SJSA1 (cell line): ENCODE results near the gene ABRAXAS1. TPM values are rescaled to one million over a fixed set of nuclear protein-coding genes. Genes with fewer than 3 reads are reported as not detected.

Experiments
- DNase-seq, 2 experiments: peaks; one replicate each; pipeline ENCODE4 v3.0.0-alpha.2; 2015 to 2020; ENCODE audit warnings: low spot score in 2 of 2, low read depth in 1 of 2
- H3K27ac ChIP-seq: fragments of 250-450 bp; sonication (Bioruptor Pico); 2 replicates; pipeline ENCODE4 v1.5.1; 2020; ENCODE audit warnings: mild to moderate bottlenecking, moderate library complexity
- H3K27me3 ChIP-seq: fragments of 250-450 bp; sonication (Bioruptor Pico); replicated peaks from 2 replicates; pipeline ENCODE4 v1.5.1; 2020; ENCODE audit warnings: mild to moderate bottlenecking, moderate library complexity
- H3K36me3 ChIP-seq: fragments of 250-450 bp; sonication (Bioruptor Pico); 2 replicates; pipeline ENCODE4 v1.5.1; 2020; ENCODE audit warnings: mild to moderate bottlenecking
- H3K4me1 ChIP-seq: fragments of 250-450 bp; sonication (Bioruptor Pico); replicated peaks from 2 replicates; pipeline ENCODE4 v1.6.1; 2021; ENCODE audit warnings: mild to moderate bottlenecking
- H3K4me3 ChIP-seq: fragments of 250-450 bp; sonication (Bioruptor Pico); 2 replicates; pipeline ENCODE4 v1.5.1; 2020; ENCODE audit warnings: mild to moderate bottlenecking
- H3K9me3 ChIP-seq: fragments of 250-450 bp; sonication (Bioruptor Pico); replicated peaks from 2 replicates; pipeline ENCODE4 v1.5.1; 2020; ENCODE audit warnings: mild to moderate bottlenecking
- total RNA-seq: library from RNA; depleted of rRNA; stranded (reverse); fragments of >200 nt; shearing (Covaris generic); gene quantifications from 2 replicates; pipeline ENCODE4 v1.2.3, GENCODE V29; 2014; rRNA removed

ABRAXAS1 gene
- total RNA-seq, 1 experiment from 2014 or later: 7.8 TPM

GRCh38 chr4:83418211-83418610 is 66.7 kb downstream of the ABRAXAS1 start:
- Histone ChIP-seq H3K4me1 (no peaks in the 10 kb centered on the region), H3K27me3 (no peaks in the 10 kb centered on the region), H3K27ac (no peak overlapping the region), H3K4me3 (no peak overlapping the region), H3K9me3 (no peaks in the 10 kb centered on the region; the same call in 1 of the 2 replicates), H3K36me3 (peaks cover 46% of the 10 kb centered on the region)
- DNase-seq: no peak

GRCh38 chr4:83417566-83417965 is 67.3 kb downstream of the ABRAXAS1 start:
- no peaks in the 10 kb centered on the region for H3K27me3 ChIP-seq
- peaks cover 42% of the 10 kb centered on the region for H3K36me3 ChIP-seq
- no peaks in the 10 kb centered on the region for H3K4me1 ChIP-seq
- H3K27ac ChIP-seq: no peak overlapping the region
- no peak overlapping the region for H3K4me3 ChIP-seq
- DNase-seq: no peak
- no peaks in the 10 kb centered on the region; the same call in 1 of the 2 replicates for H3K9me3 ChIP-seq

DNA sequence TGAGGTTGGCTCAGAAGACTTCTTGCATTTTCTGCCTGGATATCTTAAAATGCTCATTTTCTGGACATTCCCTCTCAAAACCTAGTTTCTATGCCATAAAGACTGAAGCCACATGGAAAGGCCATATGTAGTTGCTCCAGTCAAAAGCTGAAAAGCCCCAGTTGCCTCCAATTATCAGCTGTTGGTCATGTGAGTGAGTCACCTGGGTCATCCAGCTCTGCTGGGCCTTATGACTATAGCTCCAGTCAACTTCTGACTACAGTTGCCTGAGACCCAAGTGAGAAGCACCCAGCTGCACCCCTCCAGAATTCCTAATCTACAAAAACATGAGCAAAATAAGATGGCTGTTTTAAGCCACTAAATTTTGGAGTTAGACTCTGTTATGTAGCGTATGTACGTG is 71.2 kb downstream of the ABRAXAS1 start:
- no peak for DNase-seq
- H3K36me3 ChIP-seq: peaks cover 35% of the 10 kb centered on the region
- no peaks in the 10 kb centered on the region; the same call in 1 of the 2 replicates for H3K9me3 ChIP-seq
- H3K27me3 ChIP-seq: no peaks in the 10 kb centered on the region
- H3K27ac ChIP-seq: no peak overlapping the region
- no peak overlapping the region for H3K4me3 ChIP-seq
- H3K4me1 ChIP-seq: no peaks in the 10 kb centered on the region

Other genes starting within 250 kb of the ABRAXAS1 start
- gene COQ2, start 200.3 kb downstream of the ABRAXAS1 start, total RNA-seq: 28.4 and 37.5 TPM in 2 replicates
- 6.0 and 9.6 TPM in 2 replicates for gene HPSE, start 150.3 kb downstream of the ABRAXAS1 start, total RNA-seq
- gene HELQ, start 29.3 kb downstream of the ABRAXAS1 start, total RNA-seq: 16.9 and 17.0 TPM in 2 replicates
- gene MRPS18C, start 29.0 kb downstream of the ABRAXAS1 start, total RNA-seq: 19.0 and 55.2 TPM in 2 replicates
- 7.0 and 8.9 TPM in 2 replicates for gene GPAT3, start 51.0 kb upstream of the ABRAXAS1 start, total RNA-seq